ENCODE measurements around the gene GTSF1L. TPM values are rescaled to one million over a fixed set of nuclear protein-coding genes. Genes with fewer than 3 reads are reported as not detected.

Gene GTSF1L
- total RNA-seq, 2 experiments from 2014 or later = not detected

- ATAC-seq (ENCODE audit: low read depth) (no peak), DNase-seq (peak; percentile 52)
- POLR2A ChIA-PET = interaction anchor here (2.0 kb wide), 1 partner anchor 24 kb away, joined by 7 read pairs; no protein-coding TSS in a partner anchor
- Mint-ChIP-seq H3K27me3 (no peaks in the 10 kb centered on the region), H3K36me3 (peaks cover 8% of the 10 kb centered on the region), H3K4me3 (peak overlapping the region; percentile 73), H3K9me3 (peaks cover 5% of the 10 kb centered on the region), H3K4me1 (peaks cover 33% of the 10 kb centered on the region), H3K27ac (peak overlapping the region; percentile 94)
These were observed 25.9 kb upstream of the GTSF1L start for GRCh38 chr20:43752561-43753301.

- H3K9me3 Mint-ChIP-seq = peaks cover 7% of the 10 kb centered on the region
- H3K27ac Mint-ChIP-seq = peak overlapping the region; percentile 94
- no peaks in the 10 kb centered on the region for H3K27me3 Mint-ChIP-seq
- H3K4me1 Mint-ChIP-seq = peaks cover 33% of the 10 kb centered on the region
- ATAC-seq (ENCODE audit: low read depth) (no peak), DNase-seq (no peak)
- H3K4me3 Mint-ChIP-seq = peak overlapping the region; percentile 73
- H3K36me3 Mint-ChIP-seq = peaks cover 8% of the 10 kb centered on the region
- POLR2A ChIA-PET = interaction anchor here (0.6 to 2.0 kb wide), 4 partner anchors 19 to 317 kb away, joined by 3 to 8 read pairs (median 6); no protein-coding TSS in a partner anchor
These were observed 25.2 kb upstream of the GTSF1L start for GRCh38 chr20:43752051-43752360.

- H3K36me3 Mint-ChIP-seq = peaks cover 9% of the 10 kb centered on the region
- H3K4me1 Mint-ChIP-seq = peaks cover 35% of the 10 kb centered on the region
- peak overlapping the region; percentile 94 for H3K27ac Mint-ChIP-seq
- H3K4me3 Mint-ChIP-seq = peak overlapping the region; percentile 73
- no peaks in the 10 kb centered on the region for H3K27me3 Mint-ChIP-seq
- peaks cover 7% of the 10 kb centered on the region for H3K9me3 Mint-ChIP-seq
- DNase-seq (peak; percentile 54), ATAC-seq (ENCODE audit: low read depth) (peak; percentile 89)
- POLR2A ChIA-PET = interaction anchor here (0.6 to 2.0 kb wide), 5 partner anchors 18 to 330 kb away, joined by 3 to 8 read pairs (median 4); no protein-coding TSS in a partner anchor
These were observed 24.6 kb upstream of the GTSF1L start for GRCh38 chr20:43751167-43752050.

GRCh38 chr20:43750774-43751166 lies 24.0 kb upstream of the GTSF1L start:
- H3K4me1 Mint-ChIP-seq = peaks cover 38% of the 10 kb centered on the region
- H3K27me3 Mint-ChIP-seq = no peaks in the 10 kb centered on the region
- POLR2A ChIA-PET = interaction anchor here (1.1 to 2.0 kb wide), 3 partner anchors 22 to 330 kb away, joined by 4 to 8 read pairs (median 7); no protein-coding TSS in a partner anchor
- H3K4me3 Mint-ChIP-seq = peak overlapping the region; percentile 73
- peaks cover 9% of the 10 kb centered on the region for H3K36me3 Mint-ChIP-seq
- H3K27ac Mint-ChIP-seq = peak overlapping the region; percentile 94
- no peak for DNase-seq
- ATAC-seq (ENCODE audit: low read depth) = no peak
- H3K9me3 Mint-ChIP-seq = peaks cover 7% of the 10 kb centered on the region

- ATAC-seq (ENCODE audit: low read depth) (no peak), DNase-seq (peak; percentile 92)
- H3K27ac Mint-ChIP-seq = peak overlapping the region; percentile 32
- H3K4me1 Mint-ChIP-seq = peaks cover 38% of the 10 kb centered on the region
- peak overlapping the region; percentile 14 for H3K4me3 Mint-ChIP-seq
- H3K27me3 Mint-ChIP-seq = no peaks in the 10 kb centered on the region
- peaks cover 9% of the 10 kb centered on the region for H3K36me3 Mint-ChIP-seq
- peaks cover 7% of the 10 kb centered on the region for H3K9me3 Mint-ChIP-seq
- POLR2A ChIA-PET = interaction anchor here (0.6 to 1.1 kb wide), 2 partner anchors 109 to 232 kb away, joined by 3 read pairs; no protein-coding TSS in a partner anchor
These were observed 23.0 kb upstream of the GTSF1L start for GRCh38 chr20:43749734-43750294.

GRCh38 chr20:43748274-43748673 lies 21.5 kb upstream of the GTSF1L start:
- ATAC-seq (ENCODE audit: low read depth) = no peak

GRCh38 chr20:43746344-43747137 lies 19.7 kb upstream of the GTSF1L start:
- H3K27me3 Mint-ChIP-seq = peaks cover 5% of the 10 kb centered on the region
- H3K36me3 Mint-ChIP-seq = peaks cover 3% of the 10 kb centered on the region
- peaks cover 4% of the 10 kb centered on the region for H3K9me3 Mint-ChIP-seq
- POLR2A ChIA-PET = no interaction called here
- DNase-seq (no peak), ATAC-seq (ENCODE audit: low read depth) (no peak)
- peaks cover 26% of the 10 kb centered on the region for H3K4me1 Mint-ChIP-seq
- H3K27ac Mint-ChIP-seq = no peak overlapping the region
- no peak overlapping the region for H3K4me3 Mint-ChIP-seq

More at GRCh38 chr20:43748274-43748673, 21.5 kb upstream of the GTSF1L start:
- H3K36me3 Mint-ChIP-seq = peaks cover 3% of the 10 kb centered on the region
- no peak overlapping the region for H3K27ac Mint-ChIP-seq
- peaks cover 2% of the 10 kb centered on the region for H3K9me3 Mint-ChIP-seq
- H3K4me1 Mint-ChIP-seq = peaks cover 37% of the 10 kb centered on the region
- H3K4me3 Mint-ChIP-seq = no peak overlapping the region
- POLR2A ChIA-PET = no interaction called here
- no peak for DNase-seq
- peaks cover 5% of the 10 kb centered on the region for H3K27me3 Mint-ChIP-seq

- H3K27me3 Mint-ChIP-seq = peaks cover 5% of the 10 kb centered on the region
- DNase-seq (no peak), ATAC-seq (ENCODE audit: low read depth) (no peak)
- H3K27ac Mint-ChIP-seq = no peak overlapping the region
- peaks cover 3% of the 10 kb centered on the region for H3K36me3 Mint-ChIP-seq
- H3K4me3 Mint-ChIP-seq = no peak overlapping the region
- H3K4me1 Mint-ChIP-seq = peaks cover 13% of the 10 kb centered on the region
- POLR2A ChIA-PET = interaction anchor here (0.7 kb wide), 1 partner anchor 204 kb away, joined by 4 read pairs; no protein-coding TSS in a partner anchor
- peaks cover 4% of the 10 kb centered on the region for H3K9me3 Mint-ChIP-seq
These were observed 18.3 kb upstream of the GTSF1L start for GRCh38 chr20:43744966-43745730.

GRCh38 chr20:43744151-43744611 lies 17.4 kb upstream of the GTSF1L start:
- peaks cover 8% of the 10 kb centered on the region for H3K4me1 Mint-ChIP-seq
- DNase-seq (no peak), ATAC-seq (ENCODE audit: low read depth) (no peak)
- no peak overlapping the region for H3K4me3 Mint-ChIP-seq
- H3K27ac Mint-ChIP-seq = no peak overlapping the region
- POLR2A ChIA-PET = interaction anchor here (0.7 kb wide), 1 partner anchor 205 kb away, joined by 4 read pairs; no protein-coding TSS in a partner anchor
- H3K9me3 Mint-ChIP-seq = peaks cover 4% of the 10 kb centered on the region
- H3K36me3 Mint-ChIP-seq = peaks cover 3% of the 10 kb centered on the region
- peaks cover 5% of the 10 kb centered on the region for H3K27me3 Mint-ChIP-seq

- Mint-ChIP-seq H3K36me3 (peaks cover 2% of the 10 kb centered on the region), H3K27me3 (peaks cover 5% of the 10 kb centered on the region), H3K9me3 (peaks cover 2% of the 10 kb centered on the region), H3K4me1 (peaks cover 8% of the 10 kb centered on the region), H3K4me3 (no peak overlapping the region), H3K27ac (no peak overlapping the region)
- POLR2A ChIA-PET = no interaction called here
- DNase-seq (no peak), ATAC-seq (ENCODE audit: low read depth) (no peak)
These were observed 13.8 kb upstream of the GTSF1L start for GRCh38 chr20:43740642-43741041.

- Mint-ChIP-seq H3K4me3 (no peak overlapping the region), H3K4me1 (peaks cover 8% of the 10 kb centered on the region), H3K27ac (no peak overlapping the region), H3K27me3 (peaks cover 5% of the 10 kb centered on the region), H3K9me3 (peaks cover 2% of the 10 kb centered on the region), H3K36me3 (peaks cover 2% of the 10 kb centered on the region)
- ATAC-seq (ENCODE audit: low read depth) (no peak), DNase-seq (no peak)
- POLR2A ChIA-PET = no interaction called here
These were observed 12.4 kb upstream of the GTSF1L start for GRCh38 chr20:43739148-43739749.

Measured in activated naive CD8-positive, alpha-beta T cell treated with anti-CD3 and anti-CD28 coated beads, Interleukin-2, amount 10 ng/mL, durations not matched to agents 7 days and 5 days (primary cell).